GM12878 (cell line): ENCODE data around the gene DNASE1. TPM values are rescaled to one million over a fixed set of nuclear protein-coding genes. Genes with fewer than 3 reads are reported as not detected.
A peak's percentile ranks its signal among the peaks of the same experiment; 100 is the strongest.

Source experiments
- ATAC-seq: fragments of 200-7000 bp; cut with Tn5 transposase; 3 replicates; pipeline ENCODE4 v1.9.1; 2020; ENCODE audit warnings: mild to moderate bottlenecking, moderate library complexity
- BruUV-seq: library from RNA; stranded (reverse); fragments of 400-500 nt; replicated peaks from 2 replicates; lab custom pipeline; 2021; lab: Mats Ljungman, UMichigan
- CTCF ChIA-PET: fragments of 300-600 bp; sonication (Branson Sonifier 250); formaldehyde crosslinking; extraction: SDS; loops from one replicate; lab custom pipeline; 2021; ENCODE audit warnings: inconsistent platforms; lab: Yijun Ruan, JAX
- POLR2A ChIA-PET: fragments of 350-600 bp; formaldehyde crosslinking; extraction: SDS; loops from one replicate; lab custom pipeline; 2021; ENCODE audit warnings: inconsistent platforms; lab: Charles Lee
- RAD21 ChIA-PET: fragments of 300-600 bp; sonication (Branson Sonifier 250); formaldehyde crosslinking; loops from one replicate; lab custom pipeline; 2023; ENCODE audit warnings: antibody characterized with exemption; ENCODE audit not compliant: unreplicated experiment; lab: Charles Lee
- SMC1A ChIA-PET: fragments of 300-600 bp; sonication (Branson Sonifier 250); formaldehyde crosslinking; loops from one replicate; lab custom pipeline; 2023; ENCODE audit not compliant: unreplicated experiment, uncharacterized antibody; lab: Charles Lee
- DNase-seq: peaks from one replicate; pipeline ENCODE4 v3.0.0-alpha.2; 2011; ENCODE audit warnings: low read depth, low spot score
- FAIRE-seq: peaks from 3 replicates; lab custom pipeline; 2011; peaks lifted over from hg19 to GRCh38; lab: Jason Lieb, UNC
- H2AFZ ChIP-seq: 2 replicates; pipeline ENCODE4 v1.6.0; 2011; ENCODE audit warnings: low read depth, low read length, control low read depth; ENCODE audit not compliant: control insufficient read depth
- H3K27ac ChIP-seq: 2 replicates; pipeline ENCODE4 v1.5.1; 2011; ENCODE audit warnings: control low read depth; ENCODE audit not compliant: control insufficient read depth, insufficient read depth
- H3K27me3 ChIP-seq, 2 experiments: replicated peaks in 1 of 2; 2 replicates each; pipeline versions ENCODE4 v1.6.0 to v1.6.1; 2011; ENCODE audit warnings: low read length in 1 of 2; ENCODE audit not compliant: control insufficient read depth in 2 of 2, insufficient read depth in 2 of 2
- H3K36me3 ChIP-seq, 2 experiments: 2 replicates each; pipeline ENCODE4 v1.5.1; 2011; ENCODE audit warnings: low read length in 1 of 2; ENCODE audit not compliant: control insufficient read depth in 2 of 2, insufficient read depth in 2 of 2
- H3K4me1 ChIP-seq: 2 replicates; pipeline ENCODE4 v1.6.1; 2011; ENCODE audit warnings: mild to moderate bottlenecking, low read length, moderate library complexity, mixed read lengths; ENCODE audit not compliant: control insufficient read depth, insufficient read depth
- H3K4me2 ChIP-seq: 2 replicates; pipeline ENCODE4 v1.6.0; 2011; ENCODE audit warnings: control low read depth; ENCODE audit not compliant: control insufficient read depth, insufficient read depth
- H3K4me3 ChIP-seq: fragments of 200-600 bp; sonication (generic); 2 replicates; pipeline ENCODE4 v1.5.1; 2016
- H3K79me2 ChIP-seq: 2 replicates; pipeline ENCODE4 v1.6.0; 2011; ENCODE audit warnings: low read length; ENCODE audit not compliant: control insufficient read depth, insufficient read depth
- H3K9ac ChIP-seq: 2 replicates; pipeline ENCODE4 v1.8.0; 2011; ENCODE audit warnings: low read length, control low read depth, mixed read lengths; ENCODE audit not compliant: control insufficient read depth, insufficient read depth
- H3K9me3 ChIP-seq: replicated peaks from 3 replicates; pipeline ENCODE4 v1.5.1; 2011; ENCODE audit warnings: mild to moderate bottlenecking, low read length; ENCODE audit not compliant: control insufficient read depth, insufficient read depth
- H4K20me1 ChIP-seq: 2 replicates; pipeline ENCODE4 v1.6.0; 2011; ENCODE audit not compliant: control insufficient read depth, insufficient read depth
- CREB1 ChIP-seq: IDR thresholded peaks from 2 replicates; pipeline ENCODE4 v1.6.1; 2012; ENCODE audit warnings: low read depth, mild to moderate bottlenecking, inconsistent platforms
- ETV6 ChIP-seq, 2 experiments: fragments of 450-650 bp in 1 of 2; IDR thresholded peaks in 1 of 2; conservative IDR thresholded peaks in 1 of 2; 2 replicates each; pipeline ENCODE4 v1.6.1; 2014; ENCODE audit warnings: antibody characterized with exemption in 1 of 2, borderline replicate concordance in 1 of 2, low read depth in 1 of 2, mild to moderate bottlenecking in 1 of 2, moderate library complexity in 1 of 2
- FOS ChIP-seq: IDR thresholded peaks from 3 replicates; pipeline ENCODE4 v1.6.1; 2011; ENCODE audit warnings: borderline replicate concordance; ENCODE audit not compliant: insufficient read length; ENCODE audit errors: extremely low read depth
- NFYB ChIP-seq: IDR thresholded peaks from 2 replicates; pipeline ENCODE4 v1.6.1; 2011; ENCODE audit warnings: low read depth, mild to moderate bottlenecking, low read length, improper control_type of control experiment, moderate library complexity; ENCODE audit not compliant: insufficient read depth
- NR2C1 ChIP-seq: fragments of 450-650 bp; IDR thresholded peaks from 2 replicates; pipeline ENCODE4 v1.6.1; 2017; ENCODE audit warnings: antibody characterized with exemption, mild to moderate bottlenecking, moderate library complexity
- RAD21 ChIP-seq: IDR thresholded peaks from 2 replicates; pipeline ENCODE4 v1.6.1; 2011; ENCODE audit warnings: mild to moderate bottlenecking, low read depth, low read length, moderate library complexity; ENCODE audit not compliant: insufficient read depth
- RELA ChIP-seq: fragments of 450-650 bp; IDR thresholded peaks from 2 replicates; pipeline ENCODE4 v1.8.0; 2014; ENCODE audit warnings: borderline replicate concordance; ENCODE audit not compliant: partially characterized antibody
- RUNX3 ChIP-seq: IDR thresholded peaks from 2 replicates; pipeline ENCODE4 v1.6.1; 2012; ENCODE audit warnings: low read length, inconsistent platforms
- SMARCA5 ChIP-seq: fragments of 450-650 bp; IDR thresholded peaks from 2 replicates; pipeline ENCODE4 v1.6.1; 2017; ENCODE audit warnings: mild to moderate bottlenecking
- SMC3 ChIP-seq: IDR thresholded peaks from 2 replicates; pipeline ENCODE4 v1.6.1; 2011; ENCODE audit warnings: low read length, improper control_type of control experiment, borderline replicate concordance
- TCF12 ChIP-seq: IDR thresholded peaks from 2 replicates; pipeline ENCODE4 v1.6.1; 2011; ENCODE audit warnings: low read depth, mild to moderate bottlenecking, low read length
- TCF3 ChIP-seq: IDR thresholded peaks from 2 replicates; pipeline ENCODE4 v1.6.1; 2012; ENCODE audit warnings: low read depth, mild to moderate bottlenecking, low read length, borderline replicate concordance; ENCODE audit not compliant: insufficient read depth
- WGBS: methylation state at CpG from one replicate; pipeline ENCODE4 v1.1.6; 2016; ENCODE audit warnings: low lambda C conversion rate; ENCODE audit not compliant: insufficient replicate concordance, insufficient coverage; ENCODE audit errors: missing lambda C conversion rate; 5-methylcytosine and 5-hydroxymethylcytosine counted together
- in situ Hi-C: fragments of 300-500 bp; cut with MboI; formaldehyde crosslinking; loops from 9 replicates; pipeline ENCODE4 v1.14.3; 2018; ENCODE audit warnings: mixed read lengths
- intact Hi-C: fragments of 100-400 bp; cut with micrococcal nuclease; formaldehyde crosslinking; loops from one replicate; pipeline ENCODE4 v1.14.2; 2022; ENCODE audit not compliant: unreplicated experiment
- polyA plus RNA-seq, 11 experiments: library from polyadenylated mRNA; depleted of rRNA in 4 of 11; unstranded in 6 of 11; stranded (reverse) in 5 of 11; fragments of >200 nt; fragmentation: Nextera tagmentation in 4 of 11; fragmentation: Illumina TruSeq in 1 of 11; extraction: Ambion mirVana in 4 of 11; extraction: Trizol in 1 of 11; gene quantifications; 1 replicate in 1 of 11; 2 replicates in 10 of 11; pipeline versions ENCODE4 v1.2.1 to v1.2.3, GENCODE V29; 2011 to 2016; ENCODE audit warnings: inconsistent platforms in 2 of 11, missing spikeins in 2 of 11, low read depth in 1 of 11
- total RNA-seq, 4 experiments: library from RNA; depleted of rRNA in 3 of 4; stranded (reverse); fragments of >200 nt in 3 of 4; fragmentation: Illumina TruSeq in 1 of 4; extraction: Trizol in 1 of 4; gene quantifications; 2 replicates each; pipeline versions ENCODE4 v1.2.1 to v1.2.3, GENCODE V29; 2013 to 2021
- TF ChIP-seq, protein P1 (sequence below), 3 experiments: IDR thresholded peaks in 2 of 3; conservative IDR thresholded peaks in 1 of 3; 2 replicates each; pipeline ENCODE4 v1.5.1; 2011; ENCODE audit warnings: low read depth in 3 of 3, low read length in 3 of 3, mild to moderate bottlenecking in 3 of 3, control low read depth in 2 of 3, moderate library complexity in 2 of 3, inconsistent platforms in 1 of 3, mixed read lengths in 1 of 3; ENCODE audit not compliant: control insufficient read depth in 2 of 3, insufficient read depth in 1 of 3; ENCODE audit errors: extremely low read depth in 1 of 3

The DNASE1 gene
- total and polyA plus RNA-seq, 10 of the 15 experiments (the other 5 are each of a cell fraction or from before 2014, with no cell fraction given) = 0.23 to 12.0 (median 7.9) TPM

DNA sequence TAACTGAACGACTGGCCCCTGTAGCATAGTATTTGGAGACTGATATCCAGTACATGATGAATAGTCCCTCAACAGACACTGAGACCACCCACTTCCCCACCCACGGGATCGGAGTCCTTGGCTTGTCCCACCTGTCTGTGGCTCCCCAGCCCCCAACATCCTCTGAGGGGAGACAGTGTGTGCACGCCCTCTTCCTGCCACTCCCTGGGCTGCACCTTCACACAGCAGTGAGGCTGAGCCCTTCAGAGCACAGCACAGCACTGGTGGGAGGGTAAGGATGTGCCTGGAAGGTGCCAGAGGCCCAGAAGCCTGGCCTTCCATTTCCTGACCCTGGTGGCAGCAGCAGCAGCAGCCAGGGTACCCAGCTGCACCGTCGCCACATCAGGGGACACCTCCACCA is 11.0 kb downstream of the DNASE1 start:
- in situ Hi-C loops (no loop called here), intact Hi-C loops (loop anchor here (1.0 kb wide), 1 partner anchor 138 kb away; no protein-coding TSS in a partner anchor)
- peaks cover 30 to 38% of the 10 kb centered on the region in 2 experiments for H3K36me3 ChIP-seq
- no peak overlapping the region for H3K9ac ChIP-seq
- no peak overlapping the region for H3K4me3 ChIP-seq
- FAIRE-seq = no peak
- H3K4me2 ChIP-seq = no peak overlapping the region
- SMC1A ChIA-PET = no interaction called here
- no peaks in the 10 kb centered on the region for H3K4me1 ChIP-seq
- H4K20me1 ChIP-seq = no peaks in the 10 kb centered on the region
- no peaks in the 10 kb centered on the region for H3K27me3 ChIP-seq
- POLR2A ChIA-PET = no interaction called here
- no peak for ATAC-seq
- H3K9me3 ChIP-seq = no peaks in the 10 kb centered on the region
- BruUV-seq = no TSS peak
- DNase-seq = no peak
- 66% methylated on average over 6 of the region's 6 CpGs for WGBS
- RAD21 ChIA-PET = no interaction called here
- H2AFZ ChIP-seq = no peak overlapping the region
- no peak overlapping the region for H3K27ac ChIP-seq
- no peaks in the 10 kb centered on the region for H3K79me2 ChIP-seq
- TF ChIP-seq SMC3 (peak; percentile 6; the same call in 1 of the 2 replicates), SMARCA5 (no peak), ETV6 (conservative IDR thresholded peaks at IDR 0.05 in 1 of 2, IDR thresholded peaks at IDR 0.05 in 1 of 2; ENCODE audit: borderline replicate concordance in 1 of 2, low read depth in 1 of 2) (no peak), TCF3 (no peak), NR2C1 (no peak), NFYB (no peak), RUNX3 (no peak), TCF12 (no peak), RELA (no peak), CREB1 (no peak), FOS (no peak), RAD21 (peak; percentile 29; the same call in 1 of the 2 replicates)
- TF ChIP-seq, protein P1, sequence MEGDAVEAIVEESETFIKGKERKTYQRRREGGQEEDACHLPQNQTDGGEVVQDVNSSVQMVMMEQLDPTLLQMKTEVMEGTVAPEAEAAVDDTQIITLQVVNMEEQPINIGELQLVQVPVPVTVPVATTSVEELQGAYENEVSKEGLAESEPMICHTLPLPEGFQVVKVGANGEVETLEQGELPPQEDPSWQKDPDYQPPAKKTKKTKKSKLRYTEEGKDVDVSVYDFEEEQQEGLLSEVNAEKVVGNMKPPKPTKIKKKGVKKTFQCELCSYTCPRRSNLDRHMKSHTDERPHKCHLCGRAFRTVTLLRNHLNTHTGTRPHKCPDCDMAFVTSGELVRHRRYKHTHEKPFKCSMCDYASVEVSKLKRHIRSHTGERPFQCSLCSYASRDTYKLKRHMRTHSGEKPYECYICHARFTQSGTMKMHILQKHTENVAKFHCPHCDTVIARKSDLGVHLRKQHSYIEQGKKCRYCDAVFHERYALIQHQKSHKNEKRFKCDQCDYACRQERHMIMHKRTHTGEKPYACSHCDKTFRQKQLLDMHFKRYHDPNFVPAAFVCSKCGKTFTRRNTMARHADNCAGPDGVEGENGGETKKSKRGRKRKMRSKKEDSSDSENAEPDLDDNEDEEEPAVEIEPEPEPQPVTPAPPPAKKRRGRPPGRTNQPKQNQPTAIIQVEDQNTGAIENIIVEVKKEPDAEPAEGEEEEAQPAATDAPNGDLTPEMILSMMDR (IDR thresholded peaks at IDR 0.05 in 2 of 3, conservative IDR thresholded peaks at IDR 0.05 in 1 of 3; ENCODE audit: control insufficient read depth in 2 of 3, extremely low read depth in 1 of 3, insufficient read depth in 1 of 3, low read depth in 3 of 3, low read length in 3 of 3) = peak in 2 of 3 experiments; percentile 12 to 31; a peak in 4 of 6 replicates
- CTCF ChIA-PET = no interaction called here
